ENCODE results near the gene PRR14L. TPM values are rescaled to one million over a fixed set of nuclear protein-coding genes. Genes with fewer than 3 reads are reported as not detected.
A peak's percentile ranks its signal among the peaks of the same experiment; 100 is the strongest.
"Not testable (repeated sequence)": the region's sequence is repeated elsewhere in the genome, so short reads cannot be mapped to it uniquely, and the experiment has no call there.

The PRR14L gene
- total RNA-seq, 4 donors from 2014 or later = 37.0 to 53.7 (median 49.2) TPM

GRCh38 chr22:31681349-31682345 is 68.3 kb downstream of the PRR14L start:
- Histone ChIP-seq H3K36me3 (peaks cover 0 to 20% (median 6%) of the 10 kb centered on the region in 4 donors), H3K4me3 (no peak overlapping the region), H3K4me1 (peaks cover 5 to 11% (median 8%) of the 10 kb centered on the region in 4 donors), H3K27me3 (no peaks in the 10 kb centered on the region), H3K27ac (peak overlapping the region; percentile 23 to 77 (median 62)), H3K9me3 (no peaks in the 10 kb centered on the region)
- intact Hi-C loops (cut with DNase I; ENCODE audit: low total_unique reads) = no loop called here
- WGBS, 2 donors (ENCODE audit: low coverage in 1 of 2) = 82% methylated on average over 17 of the region's 17 CpGs; no CpG with 5 or more reads in 1 of the 2 donors
- in situ Hi-C loops (cut with MboI; ENCODE audit: low pct_ligation_motif_present in 1 of 4, low pct_unique_long_range_greater_than_20kb in 1 of 4, low sequenced_read_pairs in 3 of 4) = no loop called here
- no peak for DNase-seq
- TF ChIP-seq CTCF (IDR thresholded peaks at IDR 0.05) = no peak
- TF ChIP-seq POLR2AphosphoS5 (IDR thresholded peaks at IDR 0.05) = no peak
- TF ChIP-seq POLR2A (IDR thresholded peaks at IDR 0.05) = no peak
- no peak for TF ChIP-seq EP300 (IDR thresholded peaks at IDR 0.05; ENCODE audit: low read depth)

- intact Hi-C loops (cut with DNase I; ENCODE audit: low total_unique reads) (no loop called here), in situ Hi-C loops (cut with MboI; ENCODE audit: low pct_ligation_motif_present in 1 of 4, low pct_unique_long_range_greater_than_20kb in 1 of 4, low sequenced_read_pairs in 3 of 4) (no loop called here)
- H3K27ac ChIP-seq = peak overlapping the region; percentile 19 to 77 (median 62)
- no peaks in the 10 kb centered on the region for H3K9me3 ChIP-seq
- H3K27me3 ChIP-seq = no peaks in the 10 kb centered on the region
- H3K36me3 ChIP-seq = peaks cover 0 to 19% (median 3%) of the 10 kb centered on the region in 4 donors
- TF ChIP-seq CTCF (IDR thresholded peaks at IDR 0.05) (no peak), POLR2A (IDR thresholded peaks at IDR 0.05) (no peak), EP300 (IDR thresholded peaks at IDR 0.05; ENCODE audit: low read depth) (no peak), POLR2AphosphoS5 (IDR thresholded peaks at IDR 0.05) (no peak)
- H3K4me1 ChIP-seq = peaks cover 5 to 16% (median 10%) of the 10 kb centered on the region in 4 donors
- WGBS, 2 donors (ENCODE audit: low coverage in 1 of 2) = 34 to 46% methylated on average over 5 to 9 of the region's 9 CpGs
- DNase-seq = peak; percentile 38
- no peak overlapping the region for H3K4me3 ChIP-seq
Measured at GRCh38 chr22:31680861-31681341, 69.0 kb downstream of the PRR14L start.

DNA sequence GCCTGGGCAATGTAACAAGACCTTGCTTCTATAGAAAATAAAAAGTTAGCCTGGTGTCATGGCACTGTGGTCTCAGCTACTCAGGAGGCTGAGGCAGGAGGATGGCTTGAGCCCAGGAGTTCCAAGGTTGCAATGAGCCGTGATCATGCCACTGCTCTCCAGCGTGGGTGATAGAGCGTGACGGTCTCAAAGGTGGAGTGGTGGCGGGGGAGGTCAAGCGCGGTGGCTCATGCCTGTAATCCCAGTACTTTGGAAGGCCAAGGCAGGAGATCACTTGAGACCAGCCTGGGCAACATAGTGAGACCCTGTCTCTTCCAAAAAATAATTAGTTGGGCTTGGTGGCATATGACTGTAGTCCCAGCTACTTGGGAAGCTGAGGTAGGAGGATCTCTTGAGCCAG is 71.2 kb downstream of the PRR14L start:
- TF ChIP-seq EP300 (IDR thresholded peaks at IDR 0.05; ENCODE audit: low read depth) (no peak), POLR2A (IDR thresholded peaks at IDR 0.05) (no peak), POLR2AphosphoS5 (IDR thresholded peaks at IDR 0.05) (no peak), CTCF (IDR thresholded peaks at IDR 0.05) (no peak)
- in situ Hi-C loops (cut with MboI; ENCODE audit: low pct_ligation_motif_present in 1 of 4, low pct_unique_long_range_greater_than_20kb in 1 of 4, low sequenced_read_pairs in 3 of 4) = loop anchor here in 1 of 4 donors (10.0 kb wide), 1 partner anchor 66 kb away; no protein-coding TSS in a partner anchor
- WGBS, 2 donors (ENCODE audit: low coverage in 1 of 2) = 100% methylated on average over 1 to 7 of the region's 7 CpGs
- H3K4me1 ChIP-seq = peaks cover 5 to 16% (median 10%) of the 10 kb centered on the region in 4 donors
- no peaks in the 10 kb centered on the region for H3K27me3 ChIP-seq
- no peak overlapping the region for H3K27ac ChIP-seq
- H3K36me3 ChIP-seq = no peaks in the 10 kb centered on the region
- H3K9me3 ChIP-seq = no peaks in the 10 kb centered on the region
- intact Hi-C loops (cut with DNase I; ENCODE audit: low total_unique reads) = no loop called here
- no peak for DNase-seq
- no peak overlapping the region for H3K4me3 ChIP-seq

- no peaks in the 10 kb centered on the region for H3K9me3 ChIP-seq
- WGBS, 2 donors (ENCODE audit: low coverage in 1 of 2) = 17% methylated on average over 18 of the region's 25 CpGs; no CpG with 5 or more reads in 1 of the 2 donors
- DNase-seq = peak; percentile 97
- H3K36me3 ChIP-seq = no peaks in the 10 kb centered on the region
- TF ChIP-seq POLR2A (IDR thresholded peaks at IDR 0.05) (peak; percentile 83), EP300 (IDR thresholded peaks at IDR 0.05; ENCODE audit: low read depth) (no peak), POLR2AphosphoS5 (IDR thresholded peaks at IDR 0.05) (peak in 2 of 3 donors; percentile 74 to 90)
- H3K4me1 ChIP-seq = peaks cover 5 to 16% (median 10%) of the 10 kb centered on the region in 4 donors
- H3K4me3 ChIP-seq = peak overlapping the region in 3 of 4 donors; percentile 25 to 59 (median 32)
- intact Hi-C loops (cut with DNase I; ENCODE audit: low total_unique reads) = no loop called here
- peak overlapping the region; percentile 62 to 80 (median 68) for H3K27ac ChIP-seq
- in situ Hi-C loops (cut with MboI; ENCODE audit: low pct_ligation_motif_present in 1 of 4, low pct_unique_long_range_greater_than_20kb in 1 of 4, low sequenced_read_pairs in 3 of 4) = loop anchor here in 1 of 4 donors (10.0 kb wide), 1 partner anchor 68 kb away; no protein-coding TSS in a partner anchor
- H3K27me3 ChIP-seq = no peaks in the 10 kb centered on the region
Measured at GRCh38 chr22:31676700-31677099, 73.2 kb downstream of the PRR14L start.

- intact Hi-C loops (cut with DNase I; ENCODE audit: low total_unique reads); H3K36me3 ChIP-seq; H3K4me1 ChIP-seq; H3K9me3 ChIP-seq; H3K27me3 ChIP-seq; DNase-seq; H3K27ac ChIP-seq; H3K4me3 ChIP-seq: not testable (repeated sequence)
- 60 to 85% methylated on average over 3 to 5 of the region's 5 CpGs for WGBS, 2 donors (ENCODE audit: low coverage in 1 of 2)
- in situ Hi-C loops (cut with MboI; ENCODE audit: low pct_ligation_motif_present in 1 of 4, low pct_unique_long_range_greater_than_20kb in 1 of 4, low sequenced_read_pairs in 3 of 4) = loop anchor here in 3 of 4 donors (10.0 to 25.0 kb wide), 3 partner anchors 71 to 288 kb away; partner anchors contain the start of gene YWHAH (in 1 of the 3)
Measured at GRCh38 chr22:31674219-31674618, 75.7 kb downstream of the PRR14L start.

DNA sequence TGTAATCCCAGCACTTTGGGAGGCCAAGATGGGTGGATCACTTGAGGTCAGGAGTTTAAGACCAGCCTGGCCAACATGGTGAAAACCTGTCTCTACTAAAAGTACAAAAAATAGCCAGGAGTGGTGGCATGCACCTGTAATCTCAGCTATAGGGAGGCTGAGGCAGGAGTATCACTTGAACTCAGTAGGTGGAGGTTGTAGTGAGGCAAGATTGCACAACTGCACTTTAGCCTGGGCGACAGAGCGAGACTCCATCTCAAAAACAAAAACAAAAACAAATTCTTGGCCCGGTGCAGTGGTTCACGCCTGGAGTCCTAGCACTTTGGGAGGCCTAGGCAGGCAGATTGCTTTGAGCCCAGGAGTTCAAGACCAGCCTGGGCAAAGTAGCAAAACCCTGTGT is 81.1 kb downstream of the PRR14L start:
- H3K36me3 ChIP-seq; H3K9me3 ChIP-seq; H3K27ac ChIP-seq; intact Hi-C loops (cut with DNase I; ENCODE audit: low total_unique reads); H3K4me1 ChIP-seq; DNase-seq; H3K4me3 ChIP-seq; H3K27me3 ChIP-seq: not testable (repeated sequence)
- 77 to 89% methylated on average over 3 to 4 of the region's 4 CpGs for WGBS, 2 donors (ENCODE audit: low coverage in 1 of 2)
- in situ Hi-C loops (cut with MboI; ENCODE audit: low pct_ligation_motif_present in 1 of 4, low pct_unique_long_range_greater_than_20kb in 1 of 4, low sequenced_read_pairs in 3 of 4) = loop anchor here (10.0 to 25.0 kb wide), 4 partner anchors 76 to 296 kb away; partner anchors contain the start of gene YWHAH (in 1 of the 4)

Data from transverse colon (tissue), 4 donors.